ENCODE data around the gene MICALL1. TPM values are rescaled to one million over a fixed set of nuclear protein-coding genes. Genes with fewer than 3 reads are reported as not detected.
"Not testable (repeated sequence)": the region's sequence is repeated elsewhere in the genome, so short reads cannot be mapped to it uniquely, and the experiment has no call there.

MICALL1 gene
- total RNA-seq, 1 donor from 2014 or later, result 65.0 TPM

DNA sequence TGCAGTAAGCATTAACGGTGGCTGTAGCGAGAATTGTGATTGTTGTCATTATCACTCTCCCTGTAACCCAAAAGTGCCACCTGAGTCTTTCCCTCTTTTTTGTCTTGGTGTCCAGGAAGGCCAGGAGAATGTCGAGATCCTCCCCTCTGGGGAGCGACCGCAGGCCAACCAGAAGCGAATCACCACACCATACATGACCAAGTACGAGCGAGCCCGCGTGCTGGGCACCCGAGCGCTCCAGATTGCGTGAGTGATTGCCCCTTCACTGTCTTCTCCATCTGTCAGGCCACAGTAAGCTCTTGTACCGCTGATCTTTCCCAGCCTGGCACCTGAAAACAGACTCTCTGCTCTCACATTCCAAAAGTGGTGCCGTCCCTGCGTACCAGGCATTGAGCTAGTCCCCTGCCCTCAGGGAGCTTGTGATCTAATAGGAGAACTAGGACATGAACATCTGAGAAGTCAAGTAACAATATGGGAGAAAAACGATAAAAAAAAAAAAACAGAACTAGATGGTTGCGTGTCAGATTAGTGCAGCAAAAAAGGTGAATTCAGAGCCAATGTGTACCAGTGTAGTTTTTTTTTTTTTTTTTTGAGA is 53.2 kb downstream of the MICALL1 start:
- no peak for DNase-seq (ENCODE audit: low read depth)

GRCh38 chr22:37961062-37961461 is 55.0 kb downstream of the MICALL1 start:
- DNase-seq (ENCODE audit: low read depth), result no peak

GRCh38 chr22:37965940-37966664 is 60.0 kb downstream of the MICALL1 start:
- peak; percentile 53 for DNase-seq (ENCODE audit: low read depth)

DNA sequence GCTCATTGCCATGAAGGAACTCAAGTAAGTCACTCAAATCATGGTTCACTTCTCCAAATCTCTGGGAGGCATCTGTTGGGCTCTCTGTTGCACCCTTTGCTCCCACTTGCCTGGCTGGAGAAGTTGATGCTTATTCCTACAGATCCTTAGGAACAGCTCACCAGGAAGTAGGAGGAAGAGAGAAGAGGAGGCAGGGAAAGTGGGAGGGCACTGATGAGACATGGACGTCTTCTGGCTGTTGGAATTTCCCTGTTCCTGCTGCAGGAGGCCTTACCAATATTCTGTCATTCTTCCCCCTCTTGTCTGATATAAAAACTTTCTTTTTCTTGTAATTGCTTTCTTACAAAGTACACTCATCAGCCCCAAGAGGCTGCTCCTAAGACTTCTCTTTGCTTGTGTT is 61.0 kb downstream of the MICALL1 start:
- DNase-seq (ENCODE audit: low read depth), result no peak

GRCh38 chr22:37967637-37968451 is 61.7 kb downstream of the MICALL1 start:
- no peak for DNase-seq (ENCODE audit: low read depth)

DNA sequence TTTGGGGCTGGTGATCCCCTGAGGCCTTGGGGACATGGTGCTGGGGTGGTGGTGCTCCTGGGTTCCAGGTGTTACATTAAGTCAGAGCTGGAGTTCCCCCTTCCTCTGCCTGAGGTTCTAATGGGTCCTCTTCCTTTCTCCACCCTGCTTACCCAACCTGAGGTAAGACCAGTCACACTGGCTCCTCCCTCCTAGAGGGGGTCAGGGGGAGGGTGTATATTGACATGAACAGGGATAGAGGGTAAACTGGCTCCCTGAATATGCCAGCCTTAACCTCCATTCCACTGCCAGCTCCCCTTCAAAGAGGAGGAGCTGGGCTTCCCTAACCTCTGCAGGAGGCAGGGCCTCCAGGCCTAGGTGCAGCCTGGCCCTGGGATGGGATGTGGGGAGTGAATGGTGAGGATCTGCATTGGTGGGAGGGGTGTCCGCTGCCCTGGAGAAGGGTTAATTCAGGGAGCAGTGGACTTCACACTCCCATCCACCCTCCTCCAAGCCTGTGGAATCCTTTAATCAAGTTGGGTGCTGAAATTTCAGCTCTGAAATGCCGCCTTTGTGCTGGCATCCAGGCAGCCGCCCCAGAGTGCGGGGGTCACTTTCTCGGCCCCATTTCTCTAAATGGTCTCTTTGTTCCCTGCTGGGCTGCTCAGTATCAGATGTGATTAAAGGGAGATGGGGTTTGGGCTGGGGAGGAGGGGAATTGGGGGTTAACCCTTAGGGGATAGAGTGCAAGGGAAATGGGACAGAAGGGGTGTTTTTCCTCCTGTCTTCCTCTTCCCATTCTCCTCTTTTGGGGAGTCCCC is 62.6 kb downstream of the MICALL1 start:
- DNase-seq (ENCODE audit: low read depth), result no peak

- DNase-seq (ENCODE audit: low read depth), result no peak
Measured at GRCh38 chr22:37970864-37971263, 64.8 kb downstream of the MICALL1 start.

GRCh38 chr22:37971475-37972434 is 65.7 kb downstream of the MICALL1 start:
- DNase-seq (ENCODE audit: low read depth), result no peak

- no peak for DNase-seq (ENCODE audit: low read depth)
Measured at GRCh38 chr22:37972527-37972926, 66.4 kb downstream of the MICALL1 start.

DNA sequence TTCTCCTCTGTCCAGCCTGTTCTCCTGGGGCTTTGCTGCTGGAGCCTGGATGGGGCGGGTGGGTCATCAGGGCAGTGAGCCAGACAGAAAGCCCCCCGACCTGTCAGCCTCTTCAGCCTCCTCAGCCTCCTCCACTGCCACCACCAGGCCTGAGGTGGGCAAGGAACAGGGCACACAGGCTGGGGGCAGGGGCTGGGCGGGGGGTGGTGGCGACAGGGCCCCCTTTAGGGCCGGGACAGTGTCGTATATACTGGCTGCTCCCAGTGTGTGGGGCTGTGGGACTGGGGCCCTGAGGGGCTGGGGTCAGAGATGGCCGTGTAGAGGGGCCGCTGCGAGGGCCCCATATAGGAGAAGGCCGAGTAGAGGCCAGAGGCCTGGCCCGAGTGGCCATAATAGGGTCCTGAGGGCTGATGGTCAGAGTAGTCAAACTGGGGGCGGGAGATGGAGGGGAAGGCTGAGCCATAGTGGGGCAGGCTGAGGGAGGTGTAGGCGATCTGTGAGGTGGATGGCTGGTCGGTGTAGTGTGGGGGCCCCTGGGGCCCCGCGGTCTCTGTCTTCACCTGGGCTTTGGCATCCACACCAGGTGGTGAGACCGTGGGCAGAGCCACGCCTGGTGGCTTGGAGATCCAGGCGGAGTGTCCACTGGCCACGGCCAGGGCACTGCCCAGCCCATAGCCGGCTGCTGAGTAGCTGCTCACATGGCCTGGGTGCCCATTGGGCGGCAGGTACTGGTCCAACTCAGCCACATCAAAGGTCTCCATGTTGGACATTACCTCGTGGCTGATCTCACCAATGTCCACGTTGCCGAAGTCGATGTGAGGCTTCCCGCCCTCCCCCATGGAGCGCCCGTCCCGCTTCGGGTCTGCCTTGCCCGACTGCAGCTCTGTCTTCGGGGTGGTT is 67.4 kb downstream of the MICALL1 start:
- no peak for DNase-seq (ENCODE audit: low read depth)

- no peak for DNase-seq (ENCODE audit: low read depth)
Measured at GRCh38 chr22:37975153-37975552, 69.1 kb downstream of the MICALL1 start.

DNA sequence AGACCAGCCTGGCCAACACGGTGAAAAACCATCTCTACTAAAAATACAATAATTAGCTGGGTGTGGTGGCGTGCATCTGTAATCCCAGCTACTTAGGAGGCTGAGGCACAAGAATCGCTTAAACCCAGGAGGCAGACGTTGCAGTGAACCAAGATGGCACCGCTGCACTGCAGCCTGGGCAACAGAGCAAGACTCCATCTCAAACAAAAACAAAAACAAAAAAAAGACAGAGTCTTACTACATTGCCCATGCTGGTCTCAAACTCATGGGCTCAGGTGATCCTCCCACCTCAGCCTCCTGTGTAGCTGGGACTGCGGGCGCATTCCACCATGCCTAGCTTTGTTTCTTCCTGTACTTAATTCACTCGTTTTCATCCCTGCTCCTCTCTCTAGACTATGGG is 69.9 kb downstream of the MICALL1 start:
- not testable (repeated sequence) for DNase-seq (ENCODE audit: low read depth)

GRCh38 chr22:37976547-37976946 is 70.5 kb downstream of the MICALL1 start:
- no peak for DNase-seq (ENCODE audit: low read depth)

- DNase-seq (ENCODE audit: low read depth), result no peak
Measured at GRCh38 chr22:37979782-37980181, 73.7 kb downstream of the MICALL1 start.

GRCh38 chr22:37981282-37982011 is 75.3 kb downstream of the MICALL1 start:
- no peak for DNase-seq (ENCODE audit: low read depth)

- DNase-seq (ENCODE audit: low read depth), result no peak
Measured at GRCh38 chr22:37982151-37982785, 76.2 kb downstream of the MICALL1 start.

DNA sequence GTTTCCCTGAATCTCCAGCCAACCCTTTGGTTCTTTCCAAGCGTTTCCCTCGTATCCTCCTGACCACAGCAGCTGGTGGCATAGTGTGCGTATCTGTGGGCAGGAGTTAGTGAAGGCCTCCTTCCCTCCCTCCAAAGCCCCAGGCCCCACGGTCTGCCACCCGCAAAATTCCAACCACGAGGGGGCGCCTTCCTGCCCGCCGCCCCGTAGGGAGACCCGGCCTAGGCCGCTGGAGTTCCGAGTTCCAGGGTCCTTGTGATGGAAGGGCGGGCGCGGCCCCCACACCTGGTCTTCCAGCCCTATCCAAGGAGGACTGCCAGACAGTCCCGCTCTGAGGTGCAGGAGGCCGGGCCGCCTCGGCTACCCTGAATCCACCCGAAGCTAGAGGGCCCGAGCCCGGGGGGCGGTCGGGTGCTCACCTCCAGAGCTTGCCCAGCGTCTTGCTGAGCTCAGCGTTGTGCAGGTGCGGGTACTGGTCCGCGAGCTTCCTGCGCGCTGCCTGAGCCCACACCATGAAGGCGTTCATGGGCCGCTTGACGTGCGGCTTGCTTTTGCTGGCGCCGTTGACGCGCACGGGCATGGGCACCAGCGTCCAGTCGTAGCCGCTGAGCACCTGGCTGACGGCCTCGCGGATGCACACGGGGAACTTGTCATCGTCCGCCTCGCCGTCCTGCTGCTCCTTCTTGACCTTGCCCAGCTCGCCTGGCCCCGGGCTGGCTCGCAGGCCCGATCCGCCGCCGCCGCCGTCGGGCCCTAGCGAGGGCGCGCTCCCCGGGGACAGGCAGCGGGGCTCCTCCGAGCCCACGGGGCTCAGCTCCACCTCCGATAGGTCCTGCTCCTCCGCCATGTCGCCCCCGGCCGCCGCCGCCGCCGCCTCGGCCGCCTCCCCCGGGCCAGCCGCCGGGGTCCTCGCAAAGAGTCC is 77.1 kb downstream of the MICALL1 start:
- no peak for DNase-seq (ENCODE audit: low read depth)

Measured in renal cortical epithelial cell (primary cell).